K562 treated with DMSO at 1 percent for 24 hours (cell line): ENCODE results near the gene GRK6. TPM values are rescaled to one million over a fixed set of nuclear protein-coding genes. Genes with fewer than 3 reads are reported as not detected.

Experiments used
- total RNA-seq: library from RNA; unstranded; fragments of 300-600 nt; gene quantifications from 2 replicates; pipeline ENCODE4 v1.2.3, GENCODE V29; 2022; ENCODE audit warnings: low read depth; ENCODE audit not compliant: insufficient read depth

The GRK6 gene
- total RNA-seq, result 89.2 and 102 TPM in 2 replicates

GRCh38 chr5:177426566-177427210, at the start of gene GRK6:
TSS of gene GRK6 (plus strand) at chr5:177426676. CDS start at chr5:177426846, 170 bp downstream.

GRCh38 chr5:177384134-177384533, 42.3 kb upstream of the GRK6 start, which contains the start of gene SLC34A1:
TSS of gene SLC34A1 (plus strand) at chr5:177384434. CDS start at chr5:177385742, 1,308 bp downstream.

GRCh38 chr5:177399997-177400868, 26.2 kb upstream of the GRK6 start, which contains the start of gene PFN3:
TSS of gene PFN3 (minus strand) at chr5:177400661. CDS start at chr5:177400576, 85 bp downstream.

GRCh38 chr5:177409043-177409801, 17.3 kb upstream of the GRK6 start, which contains the start of gene F12:
TSS of gene F12 (minus strand) at chr5:177409564. CDS start at chr5:177409527, 37 bp downstream.

GRCh38 chr5:177446200-177447065, 20.0 kb downstream of the GRK6 start, which contains the start of gene PRR7:
TSS of gene PRR7 (plus strand) at chr5:177446814. CDS start at chr5:177455068, 8,254 bp downstream.

GRCh38 chr5:177473443-177474001, 47.0 kb downstream of the GRK6 start, which contains the start of gene DBN1:
TSS of gene DBN1 (minus strand) at chr5:177473634. CDS start at chr5:177473521, 113 bp downstream.

Other genes with a start within 250 kb of the GRK6 start
- gene RAB24, start 123.0 kb upstream of the GRK6 start, total RNA-seq, result 65.7 and 72.5 TPM in 2 replicates
- gene PRELID1, start 122.9 kb upstream of the GRK6 start, total RNA-seq, result 251 and 270 TPM in 2 replicates
- 58.8 and 72.8 TPM in 2 replicates for gene MXD3, start 114.8 kb upstream of the GRK6 start, total RNA-seq
- 426 and 497 TPM in 2 replicates for gene LMAN2, start 75.0 kb upstream of the GRK6 start, total RNA-seq
- 81.9 and 107 TPM in 2 replicates for gene RGS14, start 68.8 kb upstream of the GRK6 start, total RNA-seq
- gene SLC34A1, start 42.2 kb upstream of the GRK6 start, total RNA-seq, result not detected in 2 replicates
- gene PFN3, start 26.0 kb upstream of the GRK6 start, total RNA-seq, result not detected in 2 replicates
- 19.3 and 20.7 TPM in 2 replicates for gene F12, start 17.1 kb upstream of the GRK6 start, total RNA-seq
- gene PRR7, start 20.1 kb downstream of the GRK6 start, total RNA-seq, result 5.4 and 7.9 TPM in 2 replicates
- 40.6 and 45.5 TPM in 2 replicates for gene DBN1, start 47.0 kb downstream of the GRK6 start, total RNA-seq
- gene PDLIM7, start 70.9 kb downstream of the GRK6 start, total RNA-seq, result 153 and 165 TPM in 2 replicates
- 22.7 and 24.6 TPM in 2 replicates for gene DOK3, start 83.2 kb downstream of the GRK6 start, total RNA-seq
- 101 and 128 TPM in 2 replicates for gene DDX41, start 90.3 kb downstream of the GRK6 start, total RNA-seq
- 29.7 and 41.0 TPM in 2 replicates for gene FAM193B, start 127.9 kb downstream of the GRK6 start, total RNA-seq
- 315 and 324 TPM in 2 replicates for gene TMED9, start 165.5 kb downstream of the GRK6 start, total RNA-seq
- 34.8 and 41.3 TPM in 2 replicates for gene B4GALT7, start 173.5 kb downstream of the GRK6 start, total RNA-seq